GM18505 (cell line): ENCODE results near the gene PATJ.

Source experiments
- ATAC-seq: cut with Tn5 transposase; IDR thresholded peaks from one replicate; pipeline ENCODE4 v1.9.1; 2021; ENCODE audit not compliant: unreplicated experiment
- POLR2A ChIP-seq: IDR thresholded peaks from 4 replicates; pipeline ENCODE4 v1.6.1; 2011; ENCODE audit warnings: borderline replicate concordance; ENCODE audit not compliant: insufficient read depth, insufficient read length; ENCODE audit errors: extremely low read depth

The PATJ gene

DNA sequence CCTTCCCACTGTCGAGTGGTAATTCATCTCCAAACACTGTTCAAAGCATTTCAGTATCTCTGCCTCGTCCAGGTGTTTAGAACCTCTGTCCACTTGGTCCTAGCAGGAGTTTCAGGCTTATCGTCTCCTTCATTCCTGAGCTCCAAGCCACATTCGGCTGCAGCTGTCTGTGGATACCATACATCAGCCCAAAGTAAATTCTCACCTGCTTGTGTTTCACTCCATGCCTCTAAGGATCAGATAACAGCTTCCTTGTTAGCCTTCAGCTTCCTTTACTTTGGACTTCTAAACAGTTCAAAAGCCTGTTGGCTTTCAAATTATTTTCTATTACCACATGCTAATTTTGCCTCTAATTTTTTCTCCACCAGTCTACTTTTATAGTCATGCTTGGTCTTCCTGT is 233.4 kb downstream of the PATJ start:
- no peak for TF ChIP-seq POLR2A
- ATAC-seq: no peak

GRCh38 chr1:61976566-61976965 is 234.3 kb downstream of the PATJ start:
- TF ChIP-seq POLR2A: no peak
- no peak for ATAC-seq

- no peak for TF ChIP-seq POLR2A
- no peak for ATAC-seq
Observed at GRCh38 chr1:61978796-61979195, 236.5 kb downstream of the PATJ start.

- no peak for TF ChIP-seq POLR2A
- no peak for ATAC-seq
Observed at GRCh38 chr1:61979729-61980128, 237.4 kb downstream of the PATJ start.

- no peak for ATAC-seq
- TF ChIP-seq POLR2A: no peak
Observed at GRCh38 chr1:61980561-61980960, 238.3 kb downstream of the PATJ start.

DNA sequence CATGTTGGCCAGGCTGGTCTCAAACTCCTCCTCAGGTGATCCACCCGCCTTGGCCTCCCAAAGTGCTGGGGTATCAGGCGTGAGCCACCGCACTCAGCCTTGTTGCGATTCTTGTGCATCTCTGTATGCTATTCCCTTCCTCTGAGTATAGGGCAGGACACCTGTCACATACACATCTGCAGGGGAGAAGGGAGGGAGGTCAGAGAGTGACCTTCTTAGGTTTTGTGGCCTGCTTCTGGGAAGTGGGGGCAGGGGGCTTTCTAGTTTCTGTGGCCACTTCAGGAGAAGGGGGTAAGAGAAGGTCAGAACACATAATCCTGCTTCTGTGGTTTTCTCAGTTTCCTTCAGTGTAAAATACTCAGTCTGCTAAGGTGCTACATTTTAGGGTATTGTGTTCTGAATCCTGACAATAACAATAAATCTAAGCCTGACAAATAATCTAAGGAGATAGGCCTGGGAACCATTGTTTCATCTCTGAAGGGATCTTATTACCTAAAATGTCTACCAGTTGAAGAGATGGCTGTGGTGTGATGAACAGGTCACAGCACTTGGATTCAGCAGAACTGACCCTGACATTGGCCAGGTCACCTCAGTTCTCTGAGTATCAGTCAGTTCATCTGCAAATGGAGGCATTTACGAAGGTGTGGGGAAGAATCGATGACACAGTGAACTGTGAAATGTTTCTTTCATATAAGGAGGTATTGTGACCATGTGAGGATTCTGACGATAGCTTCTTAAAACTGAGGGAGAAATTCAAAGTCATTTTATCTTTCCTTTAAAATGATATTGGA is 239.8 kb downstream of the PATJ start:
- ATAC-seq: no peak
- TF ChIP-seq POLR2A: no peak

DNA sequence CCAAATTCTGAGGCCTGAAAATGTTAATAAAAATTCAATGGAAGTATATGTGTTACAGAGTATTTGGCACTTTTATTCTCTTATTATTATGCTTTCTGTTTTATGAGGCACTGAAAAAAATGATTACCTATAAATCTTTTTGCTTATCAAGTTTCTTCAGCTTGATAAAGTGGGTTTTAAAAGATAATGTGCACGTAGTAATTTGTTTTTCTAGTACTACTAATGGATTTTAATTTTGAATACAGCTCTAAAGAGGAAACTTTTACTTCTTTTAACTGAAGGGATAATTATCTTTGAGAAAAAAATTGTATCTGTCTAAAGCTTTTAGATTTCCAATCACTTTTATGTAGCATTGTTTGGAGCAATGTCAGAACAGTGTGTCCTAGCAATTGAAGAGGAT is 241.0 kb downstream of the PATJ start:
- no peak for TF ChIP-seq POLR2A
- no peak for ATAC-seq

- TF ChIP-seq POLR2A: no peak
- ATAC-seq: no peak
Observed at GRCh38 chr1:61992257-61992656, 250.0 kb downstream of the PATJ start.

GRCh38 chr1:61993331-61993961 is 251.2 kb downstream of the PATJ start:
- no peak for ATAC-seq
- TF ChIP-seq POLR2A: no peak

DNA sequence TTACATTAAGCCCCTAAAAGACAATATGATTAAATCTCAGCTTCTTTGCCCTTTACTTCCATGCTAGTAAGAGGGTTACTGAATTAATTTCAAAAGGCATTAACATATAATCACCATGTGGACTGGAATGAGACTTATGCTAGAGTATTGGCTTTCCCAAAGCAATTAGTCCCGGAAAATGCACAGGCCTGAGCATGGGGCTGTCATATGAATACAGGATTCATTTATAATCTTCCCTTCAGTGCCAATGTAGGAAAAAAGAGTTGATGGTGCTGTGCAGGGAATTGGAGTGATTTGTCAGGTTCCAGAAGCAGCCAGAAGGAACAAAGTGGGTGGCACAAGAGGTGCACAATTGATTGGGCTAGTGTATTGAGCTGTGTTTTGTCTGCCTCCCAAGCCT is 253.4 kb downstream of the PATJ start:
- ATAC-seq: no peak
- no peak for TF ChIP-seq POLR2A

GRCh38 chr1:61997123-61997522 is 254.8 kb downstream of the PATJ start:
- ATAC-seq: no peak

DNA sequence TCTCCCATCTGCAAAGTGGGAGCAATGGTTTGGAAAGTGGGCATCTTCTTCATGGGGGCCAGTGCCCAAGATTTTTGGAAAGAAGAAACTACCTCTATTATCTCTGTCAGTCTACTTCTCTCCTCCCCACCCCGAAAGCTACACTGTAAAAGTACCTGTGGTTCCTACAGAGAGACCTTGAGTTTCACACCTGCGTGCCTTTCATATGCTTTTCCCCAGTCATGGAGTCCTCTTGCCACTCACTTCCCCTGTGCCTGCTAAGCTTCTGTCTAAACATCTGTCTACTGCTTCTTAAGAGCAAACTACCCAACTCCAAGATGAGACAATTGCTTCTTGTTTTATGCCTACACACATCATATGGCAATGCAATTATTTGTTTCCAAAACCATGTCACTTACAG is 261.5 kb downstream of the PATJ start:
- ATAC-seq: no peak
- no peak for TF ChIP-seq POLR2A

More at GRCh38 chr1:61997123-61997522, 254.8 kb downstream of the PATJ start:
- TF ChIP-seq POLR2A: no peak

DNA sequence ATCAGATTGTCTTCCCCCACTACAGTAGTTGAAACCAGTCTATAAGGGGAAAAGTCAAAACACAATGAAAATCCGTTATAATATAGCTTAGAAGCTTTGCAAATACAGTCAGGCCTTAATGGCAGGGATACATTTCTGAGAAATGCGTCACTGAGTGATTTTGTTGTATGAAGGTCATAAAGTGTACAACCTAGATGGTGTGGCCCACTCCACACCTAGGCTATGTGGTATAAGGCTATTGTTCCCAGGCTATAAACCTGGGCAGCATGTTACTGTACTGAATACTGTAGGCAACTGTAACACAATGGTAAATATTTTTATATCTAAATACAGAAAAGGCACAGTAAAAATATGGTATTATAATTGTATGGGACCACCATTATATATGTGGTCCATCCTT is 264.4 kb downstream of the PATJ start:
- ATAC-seq: no peak
- no peak for TF ChIP-seq POLR2A

- ATAC-seq: no peak
- no peak for TF ChIP-seq POLR2A
Observed at GRCh38 chr1:62011006-62011405, 268.7 kb downstream of the PATJ start.
